Calu3 (cell line): ENCODE results near the gene NPIPB2. TPM values are rescaled to one million over a fixed set of nuclear protein-coding genes. Genes with fewer than 3 reads are reported as not detected.
"Not testable (repeated sequence)": the region's sequence is repeated elsewhere in the genome, so short reads cannot be mapped to it uniquely, and the experiment has no call there.

Experiments
- BruUV-seq: library from RNA; stranded (reverse); fragments of 400-500 nt; replicated peaks from 2 replicates; lab custom pipeline; 2021; lab: Mats Ljungman, UMichigan
- CTCF ChIA-PET: fragments of 300-600 bp; sonication (Branson Sonifier 250); formaldehyde crosslinking; loops from one replicate; lab custom pipeline; 2022; ENCODE audit warnings: antibody characterized with exemption; lab: Charles Lee
- DNase-seq: peaks from one replicate; pipeline ENCODE4 v3.0.0; 2022
- H3K27ac Mint-ChIP-seq: one replicate; pipeline ENCODE4 v1.8.0; 2022; ENCODE audit warnings: mixed read lengths; ENCODE audit not compliant: unreplicated experiment
- H3K27me3 Mint-ChIP-seq: one replicate; pipeline ENCODE4 v1.8.0; 2022; ENCODE audit warnings: mixed read lengths; ENCODE audit not compliant: unreplicated experiment
- H3K36me3 Mint-ChIP-seq: one replicate; pipeline ENCODE4 v1.8.0; 2022; ENCODE audit warnings: mild to moderate bottlenecking, moderate library complexity, mixed read lengths; ENCODE audit not compliant: insufficient read depth, unreplicated experiment
- H3K4me1 Mint-ChIP-seq: one replicate; pipeline ENCODE4 v1.8.0; 2022; ENCODE audit warnings: mild to moderate bottlenecking, low read depth, mixed read lengths; ENCODE audit not compliant: unreplicated experiment
- H3K4me3 Mint-ChIP-seq: one replicate; pipeline ENCODE4 v1.8.0; 2022; ENCODE audit warnings: mild to moderate bottlenecking, low read depth, moderate library complexity, mixed read lengths; ENCODE audit not compliant: unreplicated experiment
- H3K9me3 Mint-ChIP-seq: one replicate; pipeline ENCODE4 v1.8.0; 2022; ENCODE audit warnings: low read depth, mixed read lengths; ENCODE audit not compliant: unreplicated experiment
- intact Hi-C: fragments of 100-400 bp; cut with micrococcal nuclease; formaldehyde crosslinking; loops from one replicate; pipeline ENCODE4 v1.10.0; 2022; ENCODE audit not compliant: unreplicated experiment
- total RNA-seq: library from RNA; stranded (reverse); gene quantifications from 2 replicates; pipeline ENCODE4 v1.2.3, GENCODE V29; 2022
- TF ChIP-seq, protein P1 (sequence below): fragments of 200-600 bp; IDR thresholded peaks from one replicate; pipeline ENCODE4 v1.8.0; 2022; ENCODE audit warnings: antibody characterized with exemption; ENCODE audit not compliant: unreplicated experiment

Gene NPIPB2
- total RNA-seq, 1 experiment from 2014 or later = 21.3 TPM

DNA sequence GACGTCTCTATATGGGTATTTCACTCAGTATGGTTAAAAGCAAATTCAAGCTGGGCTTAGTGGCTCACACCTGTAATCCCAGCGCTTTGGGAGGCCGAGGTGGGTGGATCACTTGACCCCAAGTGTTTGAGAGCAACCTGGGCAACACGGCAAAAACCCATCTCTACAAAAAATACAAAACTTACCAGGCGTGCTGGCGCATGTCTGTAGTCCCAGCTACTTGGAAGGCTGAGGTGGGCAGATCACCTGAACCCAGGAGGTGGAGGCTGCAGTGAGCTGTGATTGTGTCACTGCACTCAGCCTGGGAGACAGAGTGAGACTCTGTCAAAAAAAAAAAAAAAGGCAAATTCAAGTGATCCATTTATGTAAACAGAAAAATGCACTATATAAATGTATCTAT is 21.9 kb upstream of the NPIPB2 start:
- intact Hi-C loops = no loop called here
- TF ChIP-seq, protein P1, sequence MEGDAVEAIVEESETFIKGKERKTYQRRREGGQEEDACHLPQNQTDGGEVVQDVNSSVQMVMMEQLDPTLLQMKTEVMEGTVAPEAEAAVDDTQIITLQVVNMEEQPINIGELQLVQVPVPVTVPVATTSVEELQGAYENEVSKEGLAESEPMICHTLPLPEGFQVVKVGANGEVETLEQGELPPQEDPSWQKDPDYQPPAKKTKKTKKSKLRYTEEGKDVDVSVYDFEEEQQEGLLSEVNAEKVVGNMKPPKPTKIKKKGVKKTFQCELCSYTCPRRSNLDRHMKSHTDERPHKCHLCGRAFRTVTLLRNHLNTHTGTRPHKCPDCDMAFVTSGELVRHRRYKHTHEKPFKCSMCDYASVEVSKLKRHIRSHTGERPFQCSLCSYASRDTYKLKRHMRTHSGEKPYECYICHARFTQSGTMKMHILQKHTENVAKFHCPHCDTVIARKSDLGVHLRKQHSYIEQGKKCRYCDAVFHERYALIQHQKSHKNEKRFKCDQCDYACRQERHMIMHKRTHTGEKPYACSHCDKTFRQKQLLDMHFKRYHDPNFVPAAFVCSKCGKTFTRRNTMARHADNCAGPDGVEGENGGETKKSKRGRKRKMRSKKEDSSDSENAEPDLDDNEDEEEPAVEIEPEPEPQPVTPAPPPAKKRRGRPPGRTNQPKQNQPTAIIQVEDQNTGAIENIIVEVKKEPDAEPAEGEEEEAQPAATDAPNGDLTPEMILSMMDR = no peak
- CTCF ChIA-PET = interaction anchor here (0.7 kb wide), 1 partner anchor 40 kb away, joined by 3 read pairs; no protein-coding TSS in a partner anchor
- no peak for DNase-seq
- no peak overlapping the region for H3K4me3 Mint-ChIP-seq
- BruUV-seq = no TSS peak
- H3K36me3 Mint-ChIP-seq = no peaks in the 10 kb centered on the region
- no peak overlapping the region for H3K27ac Mint-ChIP-seq
- H3K27me3 Mint-ChIP-seq = peaks cover 18% of the 10 kb centered on the region
- H3K9me3 Mint-ChIP-seq = no peaks in the 10 kb centered on the region
- no peaks in the 10 kb centered on the region for H3K4me1 Mint-ChIP-seq

DNA sequence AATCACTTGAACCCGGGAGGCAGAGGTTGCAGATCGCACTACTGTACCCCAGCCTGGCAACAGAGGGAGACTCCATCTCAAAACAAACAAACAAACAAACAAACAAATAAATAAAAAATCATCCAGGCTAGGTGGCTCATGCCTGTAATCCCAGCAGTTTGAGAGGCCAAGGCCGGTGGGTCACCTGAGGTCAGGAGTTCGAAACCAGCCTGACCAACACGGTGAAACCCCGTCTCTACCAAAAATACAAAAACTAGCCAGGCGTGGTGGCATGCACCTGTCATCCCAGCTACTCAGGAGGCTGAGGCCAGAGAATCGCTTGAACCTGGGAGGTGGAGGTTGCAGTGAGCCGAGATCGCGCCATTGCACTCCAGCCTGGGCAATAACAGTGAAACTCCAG is 21.1 kb upstream of the NPIPB2 start:
- H3K4me1 Mint-ChIP-seq, DNase-seq, intact Hi-C loops, H3K4me3 Mint-ChIP-seq, H3K9me3 Mint-ChIP-seq, H3K36me3 Mint-ChIP-seq, BruUV-seq, H3K27ac Mint-ChIP-seq, CTCF ChIA-PET: not testable (repeated sequence)
- H3K27me3 Mint-ChIP-seq = peaks cover 18% of the 10 kb centered on the region

DNA sequence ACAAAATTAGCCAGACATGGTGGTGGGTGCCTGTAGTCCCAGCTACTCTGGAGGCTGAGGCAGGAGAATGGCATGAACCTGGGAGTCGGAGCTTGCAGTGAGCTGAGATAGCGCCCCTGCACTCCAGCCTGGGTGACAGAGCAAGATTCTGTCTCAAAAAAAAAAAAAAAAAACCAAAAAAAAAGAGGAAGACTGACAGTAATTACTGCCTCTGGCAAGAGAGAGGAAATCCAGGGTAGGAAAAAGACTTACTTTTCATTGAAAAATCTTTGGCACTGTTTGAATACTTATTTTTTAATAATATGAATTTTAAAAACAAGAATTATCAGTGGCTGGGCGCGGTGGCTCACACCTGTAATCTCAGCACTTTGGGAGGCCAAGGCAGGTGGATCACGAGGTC is 20.6 kb upstream of the NPIPB2 start:
- H3K4me3 Mint-ChIP-seq, H3K9me3 Mint-ChIP-seq, DNase-seq, H3K27ac Mint-ChIP-seq, H3K4me1 Mint-ChIP-seq, CTCF ChIA-PET, intact Hi-C loops, H3K36me3 Mint-ChIP-seq, BruUV-seq: not testable (repeated sequence)
- peaks cover 18% of the 10 kb centered on the region for H3K27me3 Mint-ChIP-seq

DNA sequence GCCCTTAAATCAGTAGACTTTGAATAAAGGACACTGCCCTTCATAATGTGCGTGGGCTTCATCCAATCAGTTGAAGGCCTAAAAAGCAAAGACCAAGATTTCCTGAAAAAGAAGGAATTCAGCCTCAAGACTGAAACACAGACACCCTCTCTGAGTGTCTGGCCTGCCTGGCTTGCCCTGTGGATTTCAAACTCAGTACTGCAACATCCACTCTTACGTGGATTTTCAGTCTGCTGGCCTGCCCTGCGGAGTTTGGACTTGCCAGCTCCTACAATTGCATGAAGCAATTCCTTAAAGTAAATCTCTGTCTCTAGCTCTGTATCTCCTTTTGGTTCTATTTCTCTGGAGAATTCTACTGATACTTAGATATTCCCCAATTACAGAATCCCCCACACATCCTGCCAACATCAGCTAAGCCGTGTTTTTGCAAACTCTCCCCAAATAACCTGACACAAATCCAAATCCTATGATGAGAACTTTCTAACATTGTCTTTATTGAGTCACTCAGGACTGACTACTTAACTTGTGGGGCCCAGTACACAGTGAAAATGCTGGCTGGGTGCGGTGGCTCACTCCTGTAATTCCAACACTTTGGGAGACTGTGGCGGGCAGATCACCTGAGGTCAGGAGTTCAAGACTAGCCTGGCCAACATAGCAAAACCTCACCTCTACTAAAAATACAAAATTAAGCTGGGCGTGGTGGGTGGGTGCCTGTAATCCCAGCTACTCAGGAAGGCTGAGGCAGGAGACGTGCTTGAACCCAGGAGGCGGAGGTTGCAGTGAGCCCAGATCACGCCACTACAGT is 15.9 kb upstream of the NPIPB2 start:
- H3K27ac Mint-ChIP-seq = no peak overlapping the region
- TF ChIP-seq, protein P1 = no peak
- H3K4me1 Mint-ChIP-seq = peaks cover 9% of the 10 kb centered on the region
- H3K36me3 Mint-ChIP-seq = no peaks in the 10 kb centered on the region
- H3K4me3 Mint-ChIP-seq = no peak overlapping the region
- no TSS peak for BruUV-seq
- no peak for DNase-seq
- no peaks in the 10 kb centered on the region for H3K27me3 Mint-ChIP-seq
- intact Hi-C loops = no loop called here
- CTCF ChIA-PET = interaction anchor here (0.7 kb wide), 1 partner anchor 136 kb away, joined by 4 read pairs; no protein-coding TSS in a partner anchor
- H3K9me3 Mint-ChIP-seq = no peaks in the 10 kb centered on the region

DNA sequence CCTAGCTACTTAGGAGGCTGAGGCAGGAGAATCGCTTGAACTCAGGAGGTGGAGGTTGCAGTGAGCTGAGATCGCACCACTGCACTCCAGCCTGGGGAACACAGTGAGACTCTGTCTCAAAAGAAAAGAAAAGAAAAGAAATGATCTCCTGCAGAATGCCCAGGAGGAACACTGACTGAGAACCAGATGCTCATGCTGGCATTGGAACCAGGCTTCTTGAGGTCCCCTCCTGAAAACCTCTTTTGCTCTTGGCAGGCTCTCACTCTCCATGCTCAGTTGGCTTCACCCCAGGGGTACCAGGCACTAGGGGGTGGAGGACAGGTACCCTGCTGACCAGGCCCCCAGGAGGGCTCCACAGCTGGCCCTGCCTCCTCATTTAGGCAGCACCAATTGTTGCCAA is 14.7 kb upstream of the NPIPB2 start:
- CTCF ChIA-PET = no interaction called here
- no peaks in the 10 kb centered on the region for H3K36me3 Mint-ChIP-seq
- H3K4me1 Mint-ChIP-seq = peaks cover 9% of the 10 kb centered on the region
- intact Hi-C loops = no loop called here
- no peak for DNase-seq
- no TSS peak for BruUV-seq
- TF ChIP-seq, protein P1 = no peak
- no peak overlapping the region for H3K27ac Mint-ChIP-seq
- no peaks in the 10 kb centered on the region for H3K9me3 Mint-ChIP-seq
- H3K4me3 Mint-ChIP-seq = no peak overlapping the region
- H3K27me3 Mint-ChIP-seq = no peaks in the 10 kb centered on the region
